ENCODE data around the gene CCDC178.

Gene CCDC178

GRCh38 chr18:33132657-33133056 is 307.9 kb downstream of the CCDC178 start:
- no peak overlapping the region for H3K4me3 ChIP-seq (ENCODE audit: control insufficient read depth, low read depth, low read length)
- DNase-seq (ENCODE audit: low read depth): no peak
- no peak for TF ChIP-seq CTCF (IDR thresholded peaks at IDR 0.05; ENCODE audit: control insufficient read depth, insufficient read depth, low read depth, low read length, missing control alignments)

- DNase-seq (ENCODE audit: low read depth): no peak
- TF ChIP-seq CTCF (IDR thresholded peaks at IDR 0.05; ENCODE audit: control insufficient read depth, insufficient read depth, low read depth, low read length, missing control alignments): no peak
- H3K4me3 ChIP-seq (ENCODE audit: control insufficient read depth, low read depth, low read length): no peak overlapping the region
Measured at GRCh38 chr18:33128581-33128980, 311.9 kb downstream of the CCDC178 start.

GRCh38 chr18:33123862-33124518 is 316.5 kb downstream of the CCDC178 start:
- DNase-seq (ENCODE audit: low read depth): no peak
- H3K4me3 ChIP-seq (ENCODE audit: control insufficient read depth, low read depth, low read length): no peak overlapping the region
- TF ChIP-seq CTCF (IDR thresholded peaks at IDR 0.05; ENCODE audit: control insufficient read depth, insufficient read depth, low read depth, low read length, missing control alignments): no peak

GRCh38 chr18:33116376-33116775 is 324.1 kb downstream of the CCDC178 start:
- no peak for TF ChIP-seq CTCF (IDR thresholded peaks at IDR 0.05; ENCODE audit: control insufficient read depth, insufficient read depth, low read depth, low read length, missing control alignments)
- DNase-seq (ENCODE audit: low read depth): no peak
- no peak overlapping the region for H3K4me3 ChIP-seq (ENCODE audit: control insufficient read depth, low read depth, low read length)

GRCh38 chr18:33115917-33116316 is 324.6 kb downstream of the CCDC178 start:
- DNase-seq (ENCODE audit: low read depth): no peak
- no peak for TF ChIP-seq CTCF (IDR thresholded peaks at IDR 0.05; ENCODE audit: control insufficient read depth, insufficient read depth, low read depth, low read length, missing control alignments)
- H3K4me3 ChIP-seq (ENCODE audit: control insufficient read depth, low read depth, low read length): no peak overlapping the region

GRCh38 chr18:33115476-33115875 is 325.0 kb downstream of the CCDC178 start:
- no peak for TF ChIP-seq CTCF (IDR thresholded peaks at IDR 0.05; ENCODE audit: control insufficient read depth, insufficient read depth, low read depth, low read length, missing control alignments)
- no peak for DNase-seq (ENCODE audit: low read depth)
- H3K4me3 ChIP-seq (ENCODE audit: control insufficient read depth, low read depth, low read length): no peak overlapping the region
